DND-41 (cell line): Measurements from ENCODE around the gene PTHLH.

Source experiments
- CTCF ChIP-seq: IDR thresholded peaks from 2 replicates; pipeline ENCODE4 v1.5.1; 2012; ENCODE audit warnings: borderline replicate concordance, low read length, moderate library complexity, mild to moderate bottlenecking; ENCODE audit not compliant: poor library complexity, severe bottlenecking; ENCODE audit errors: extremely low read depth
- EZH2 ChIP-seq: IDR thresholded peaks from 3 replicates; pipeline ENCODE4 v1.6.1; 2012; ENCODE audit warnings: borderline replicate concordance, low read depth, mild to moderate bottlenecking, moderate library complexity, low read length, inconsistent platforms; ENCODE audit not compliant: severe bottlenecking

GRCh38 chr12:28021704-28022103, 49.2 kb upstream of the PTHLH start:
- TF ChIP-seq CTCF (no peak), EZH2 (no peak)
